T-helper 22 cell (primary cell): ENCODE results near the gene TMEM184B.
A peak's percentile ranks its signal among the peaks of the same experiment; 100 is the strongest.

Experiments used
- DNase-seq: peaks from one replicate; pipeline ENCODE4 v3.0.0-alpha.2; 2020; ENCODE audit warnings: low read depth

The TMEM184B gene

DNA sequence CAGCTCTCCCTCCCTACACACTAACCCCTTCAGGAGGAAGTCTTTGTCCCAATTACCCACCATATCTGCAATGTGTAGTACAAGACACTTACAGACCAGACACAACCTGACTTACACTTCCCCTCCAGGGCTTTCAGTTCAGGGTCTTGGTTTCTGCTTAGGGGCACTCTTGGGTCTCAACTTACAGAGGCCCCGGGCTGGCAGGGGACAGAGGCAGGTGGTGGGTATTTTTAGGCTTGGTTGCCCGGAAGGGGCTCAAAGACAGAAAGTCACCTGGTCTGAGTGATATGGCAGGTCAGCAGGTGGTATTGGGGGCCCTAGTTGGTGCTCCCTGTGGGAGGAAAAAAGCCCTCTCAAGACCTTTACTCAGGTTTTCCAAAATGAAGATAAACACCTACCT, 3.4 kb upstream of the TMEM184B start:
- DNase-seq: no peak

DNA sequence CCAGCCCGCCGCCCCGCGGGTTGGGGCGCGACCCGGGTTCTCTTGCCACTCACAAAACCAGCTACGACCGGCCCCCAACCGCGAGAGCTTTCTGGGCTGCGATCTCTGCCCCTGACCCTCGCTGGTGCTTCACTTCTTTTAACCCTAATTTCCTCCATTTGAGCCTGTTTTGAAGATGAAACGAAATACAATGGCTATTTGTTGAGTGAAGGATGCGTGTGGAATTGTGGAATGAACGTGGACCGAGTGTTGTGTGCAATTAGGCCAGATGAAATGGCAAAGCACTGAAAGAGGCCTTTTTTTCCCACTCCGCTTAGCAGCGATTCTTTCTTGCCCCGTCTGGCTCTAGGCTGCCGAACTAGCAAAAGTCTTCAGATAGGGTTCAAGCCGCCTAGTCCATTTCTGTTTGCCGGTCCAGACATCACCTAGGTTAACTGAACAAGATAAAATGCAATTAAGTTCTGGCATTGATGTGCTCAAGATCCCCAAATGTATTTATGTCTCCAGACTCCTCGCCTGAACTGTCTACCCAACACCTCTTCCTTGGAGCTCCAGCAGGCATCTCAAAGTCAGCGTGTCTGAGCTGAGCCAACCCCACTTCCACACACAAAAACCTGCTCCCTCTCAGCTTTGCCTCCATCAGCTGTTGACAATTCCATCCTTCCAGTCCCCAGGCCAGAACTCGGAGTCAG, 471 bp upstream of the TMEM184B start:
- no peak for DNase-seq

DNA sequence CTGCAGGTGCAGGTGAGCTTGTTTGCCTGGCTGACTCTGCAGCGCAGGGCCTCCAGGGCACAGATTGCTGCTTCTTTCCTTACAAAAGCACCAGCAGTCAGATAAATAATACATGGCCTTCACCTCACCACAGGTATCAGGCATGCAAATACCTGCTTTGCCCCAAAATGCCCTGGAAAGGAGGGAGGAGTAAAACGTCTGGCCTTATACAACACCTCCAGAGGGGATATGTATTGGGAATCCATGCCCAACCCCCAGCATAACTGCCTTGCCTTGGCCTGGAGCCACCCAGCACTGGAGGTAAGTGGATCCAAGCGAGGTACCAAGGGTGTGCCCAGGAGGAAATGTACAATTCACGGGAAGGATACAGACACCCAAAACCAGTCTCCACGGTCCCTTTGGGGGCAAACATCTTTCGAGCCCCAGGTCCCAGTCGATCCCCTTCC, 860 bp downstream of the TMEM184B start:
- DNase-seq: no peak

DNA sequence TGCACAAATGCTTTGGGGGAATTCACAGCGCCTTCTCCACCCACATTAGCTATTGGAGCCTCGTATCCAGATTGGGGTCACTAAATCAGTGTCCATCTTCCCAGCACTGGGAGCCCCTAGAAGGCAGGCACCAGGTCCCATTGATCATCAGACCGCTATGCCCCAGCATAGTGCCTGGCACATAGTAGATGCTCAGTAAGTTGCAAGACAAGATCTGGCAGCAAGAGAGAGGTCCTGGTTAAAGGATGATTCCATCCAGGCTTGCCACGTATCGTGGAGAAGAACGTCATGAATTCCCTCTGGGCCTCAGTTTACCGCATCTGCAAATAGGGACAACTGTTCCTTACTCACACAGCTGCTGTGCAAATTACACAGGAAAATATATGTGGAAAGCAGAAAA, 1.7 kb downstream of the TMEM184B start:
- DNase-seq: no peak

- DNase-seq: no peak
These were observed 2.5 kb downstream of the TMEM184B start for GRCh38 chr22:38270091-38270992.

DNA sequence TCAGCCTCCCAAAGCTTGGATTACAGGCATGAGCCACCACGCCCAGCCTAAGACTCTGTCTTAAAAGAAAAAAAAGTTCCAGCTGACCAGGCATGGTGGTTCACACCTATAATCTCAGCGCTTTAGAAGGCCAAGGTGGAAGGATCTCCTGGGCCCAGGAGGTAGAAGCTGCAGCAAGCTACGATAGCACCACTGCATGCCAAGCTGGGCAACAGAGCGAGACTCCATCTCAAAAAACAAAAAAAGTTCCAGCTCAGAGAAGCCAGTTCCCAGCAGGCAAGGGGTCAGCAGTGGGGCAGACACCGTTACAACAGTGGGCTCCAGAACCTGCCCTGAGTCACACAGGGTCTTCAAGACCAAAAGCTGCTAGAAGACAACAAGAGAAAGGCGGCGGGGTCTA, 3.3 kb downstream of the TMEM184B start:
- DNase-seq: no peak

DNA sequence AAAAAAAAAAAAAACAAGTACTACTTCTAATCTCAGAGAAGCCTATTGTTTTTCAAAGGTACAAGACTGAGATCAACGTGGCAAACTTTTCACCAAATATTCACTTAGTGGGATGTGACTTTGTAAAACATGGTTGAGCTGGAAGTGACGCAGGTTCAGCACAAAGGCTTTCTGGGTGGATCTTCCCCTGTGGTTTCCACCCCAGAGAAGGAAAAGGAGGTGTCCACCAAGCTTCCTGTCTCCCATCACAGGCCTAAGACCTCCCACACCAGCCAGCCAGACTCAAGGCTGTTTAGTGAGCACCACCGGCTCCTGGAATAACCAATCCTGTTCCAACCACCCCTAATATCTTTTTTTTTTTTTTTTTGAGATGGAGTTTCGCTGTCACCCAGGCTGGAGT, 5.7 kb downstream of the TMEM184B start:
- peak; percentile 54 for DNase-seq

- no peak for DNase-seq
These were observed 6.7 kb downstream of the TMEM184B start for GRCh38 chr22:38266120-38266519.

GRCh38 chr22:38264322-38264843, 8.4 kb downstream of the TMEM184B start:
- DNase-seq: no peak

DNA sequence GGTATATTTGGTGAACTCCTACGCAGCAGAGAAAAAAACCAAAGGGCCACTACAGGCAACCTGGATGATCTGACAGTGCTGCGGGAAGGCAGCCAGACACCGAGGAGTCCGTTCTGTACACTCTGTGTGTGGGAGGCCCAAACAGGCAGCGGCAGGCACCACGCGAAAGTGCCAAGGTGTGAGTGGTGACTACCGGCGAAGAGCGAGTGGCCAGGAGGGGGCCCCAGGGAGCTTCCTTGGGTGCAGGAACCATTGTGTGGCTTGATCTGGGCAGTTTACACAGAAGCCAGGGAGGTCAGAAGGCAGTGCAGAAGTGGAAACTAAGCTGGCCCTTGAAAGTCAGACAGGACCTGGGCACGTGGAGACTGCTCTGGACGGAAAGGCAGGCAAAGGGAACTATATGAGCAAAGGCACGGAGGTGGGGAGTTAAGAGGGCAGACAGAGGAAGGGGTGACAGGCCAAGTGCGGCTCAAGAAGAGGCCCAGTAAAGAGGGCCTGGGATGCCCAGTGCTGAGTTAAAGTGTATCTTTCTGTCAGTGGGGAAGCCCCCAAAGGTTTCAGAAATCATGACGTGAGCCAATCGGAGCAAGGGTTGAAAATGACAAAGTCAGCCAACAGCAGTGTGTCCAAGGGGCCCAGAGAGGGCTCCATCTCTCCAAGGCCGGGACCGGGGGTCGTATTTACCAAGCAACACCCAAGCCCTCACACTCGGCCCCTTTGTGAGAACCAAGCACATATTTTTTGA, 10.6 kb downstream of the TMEM184B start:
- DNase-seq: no peak

DNA sequence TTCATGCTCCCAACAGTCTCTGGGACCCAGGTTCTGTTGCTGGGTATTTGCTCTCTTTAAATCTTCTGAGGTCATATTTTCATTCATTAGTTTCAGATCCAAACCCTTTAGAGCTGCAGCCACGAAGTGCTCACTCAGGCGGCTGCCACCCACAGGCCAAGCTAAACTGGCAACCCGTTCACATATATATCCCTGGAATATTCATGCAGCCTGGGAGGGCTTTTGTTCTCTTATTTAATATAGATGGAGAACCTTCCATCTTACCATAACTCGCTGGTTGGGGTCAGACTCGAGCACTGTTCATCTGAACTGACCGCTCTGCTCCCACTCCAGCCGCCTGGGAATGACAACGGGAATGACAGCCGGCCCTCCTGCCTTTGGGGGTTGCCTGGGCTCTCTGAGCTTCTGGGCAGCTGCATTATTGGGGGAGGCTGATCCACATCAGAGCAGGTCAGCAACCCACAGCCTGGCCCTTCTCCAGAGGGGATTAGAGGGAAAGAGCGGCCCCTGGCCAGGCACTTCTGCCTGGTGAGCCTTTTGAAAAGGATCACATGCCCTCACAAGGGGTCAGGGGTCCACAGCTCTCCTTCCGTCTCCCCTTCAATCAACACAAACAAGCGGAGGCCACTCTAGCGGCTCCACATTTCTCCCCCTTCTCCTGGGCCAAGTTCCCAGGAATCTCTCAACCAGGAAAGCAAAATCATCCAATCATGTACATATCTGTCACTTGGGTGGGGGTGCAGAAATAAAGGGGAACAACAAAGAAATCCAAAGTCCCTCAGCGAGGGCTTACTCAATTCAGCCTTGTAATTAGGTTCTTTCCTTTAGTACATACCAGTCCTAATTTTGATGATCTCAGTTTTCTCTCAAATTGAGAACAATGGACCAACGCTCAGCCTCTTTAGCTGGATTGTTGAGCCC, 11.8 kb downstream of the TMEM184B start:
- no peak for DNase-seq

GRCh38 chr22:38259370-38259769, 13.4 kb downstream of the TMEM184B start:
- no peak for DNase-seq

DNA sequence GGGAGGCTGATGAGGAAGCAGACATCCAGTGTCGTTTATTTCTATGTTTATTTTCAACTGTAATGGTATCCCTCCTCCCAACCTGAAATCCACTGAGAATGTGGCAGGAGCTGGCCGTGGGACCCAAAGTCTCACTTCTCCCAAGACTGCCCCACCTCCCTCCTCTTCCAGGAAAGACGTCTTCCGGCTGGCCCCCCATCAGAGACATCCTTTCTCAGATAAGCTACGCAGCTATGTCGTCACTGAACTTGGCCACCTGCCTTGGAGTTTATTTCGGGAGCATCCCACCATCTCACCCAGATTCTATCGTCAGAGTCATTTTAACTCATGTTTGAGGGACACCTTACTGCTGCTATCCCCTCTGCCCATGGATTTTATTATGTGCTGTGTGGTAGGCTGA, 13.9 kb downstream of the TMEM184B start:
- no peak for DNase-seq

- DNase-seq: no peak
These were observed 15.1 kb downstream of the TMEM184B start for GRCh38 chr22:38257650-38258250.

GRCh38 chr22:38257181-38257580, 15.6 kb downstream of the TMEM184B start:
- no peak for DNase-seq

- no peak for DNase-seq
These were observed 17.1 kb downstream of the TMEM184B start for GRCh38 chr22:38255697-38256096.

- no peak for DNase-seq
These were observed 21.5 kb downstream of the TMEM184B start for GRCh38 chr22:38251341-38251692.

DNA sequence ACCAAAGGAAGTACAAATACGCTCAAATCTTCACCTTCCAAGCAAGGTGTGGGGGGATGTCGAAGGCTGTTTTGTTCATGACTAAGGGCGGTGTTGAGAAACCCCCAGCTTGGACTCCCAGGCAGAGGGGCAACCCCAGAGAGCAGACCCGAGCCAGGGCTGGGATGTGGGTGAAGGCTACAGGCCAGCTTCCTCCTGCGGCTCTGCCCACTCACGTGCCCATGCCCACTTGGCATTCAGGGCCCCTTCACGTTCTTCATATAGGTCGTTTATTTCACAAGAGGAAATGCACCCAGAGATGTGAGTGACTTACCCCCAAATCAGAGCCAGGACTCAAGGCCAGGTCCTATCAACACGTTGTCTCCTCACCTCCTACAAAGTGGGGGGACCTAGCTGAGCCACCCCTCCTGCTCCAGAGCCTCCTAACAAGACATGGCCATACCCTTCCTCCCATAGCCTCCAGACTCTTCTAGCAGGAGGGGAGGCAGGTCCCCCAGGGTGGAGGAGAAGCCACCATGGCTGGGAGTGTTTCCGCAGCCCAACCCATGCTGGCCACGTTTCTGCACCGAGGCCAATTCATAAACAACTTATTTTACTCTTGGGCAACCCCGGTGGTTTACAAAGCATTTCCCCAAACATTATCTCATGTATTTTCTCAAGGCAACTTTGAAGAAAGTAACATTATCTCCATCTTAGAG, 22.0 kb downstream of the TMEM184B start:
- no peak for DNase-seq

DNA sequence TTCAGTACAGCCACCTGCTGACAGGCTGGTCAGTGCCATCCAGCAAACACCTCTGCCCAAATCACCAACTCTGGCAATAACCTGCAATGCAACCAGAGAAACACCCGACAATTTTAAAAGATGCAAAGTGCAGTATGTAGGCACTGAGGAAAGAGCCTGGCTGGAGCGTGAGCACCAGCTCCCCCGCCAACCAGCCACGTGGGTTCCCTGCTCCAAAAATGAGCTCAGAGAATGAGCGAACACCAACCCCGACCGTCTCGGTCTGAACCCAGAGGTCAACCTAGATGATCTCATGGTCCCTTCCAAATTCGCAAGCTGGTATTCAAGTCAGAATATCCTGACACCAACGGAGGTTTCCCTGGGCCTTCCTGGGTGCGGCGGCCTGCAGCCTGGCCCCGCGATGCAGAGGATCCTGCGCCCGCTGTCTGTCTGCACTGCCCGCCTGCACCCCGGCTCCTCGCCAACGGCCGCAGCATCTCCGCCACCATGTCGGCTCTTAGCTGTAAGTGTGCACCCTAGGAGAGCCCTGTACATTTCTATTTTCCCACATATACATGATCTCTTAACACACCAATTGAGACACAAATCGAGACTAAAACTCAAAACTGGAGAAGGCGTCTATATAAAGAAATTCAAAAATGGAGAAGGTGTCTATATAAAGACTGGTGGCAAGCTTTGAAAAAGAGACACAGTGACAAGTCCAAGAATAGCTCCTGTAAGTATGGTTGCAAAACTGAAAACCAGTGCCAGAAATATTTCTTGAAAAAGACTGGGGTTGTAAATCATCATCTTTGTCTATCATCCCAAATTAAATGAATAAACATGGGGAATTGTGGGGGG, 22.8 kb downstream of the TMEM184B start:
- no peak for DNase-seq
